PC-3 (cell line): ENCODE data around the gene NME7. TPM values are rescaled to one million over a fixed set of nuclear protein-coding genes. Genes with fewer than 3 reads are reported as not detected.

ENCODE experiments used
- ATAC-seq: fragments of 200-7000 bp; cut with Tn5 transposase; 2 replicates; pipeline ENCODE4 v1.9.1; 2020; ENCODE audit warnings: mild to moderate bottlenecking, moderate library complexity
- BruUV-seq: library from RNA; stranded (reverse); fragments of 400-500 nt; replicated peaks from 2 replicates; lab custom pipeline; 2021; lab: Mats Ljungman, UMichigan
- CTCF ChIA-PET: fragments of 300-600 bp; sonication (Branson Sonifier 250); formaldehyde crosslinking; loops from one replicate; lab custom pipeline; 2022; ENCODE audit warnings: antibody characterized with exemption; lab: Charles Lee
- POLR2A ChIA-PET: fragments of 300-600 bp; sonication (Branson Sonifier 250); formaldehyde crosslinking; loops from one replicate; lab custom pipeline; 2022; ENCODE audit warnings: antibody characterized with exemption; ENCODE audit not compliant: unreplicated experiment; lab: Charles Lee
- DNase-seq: peaks from one replicate; pipeline ENCODE4 v3.0.0-alpha.2; 2015
- H2AFZ ChIP-seq: fragments of 300-600 bp; sonication (generic); 2 replicates; pipeline ENCODE4 v1.6.0; 2016; ENCODE audit warnings: antibody characterized with exemption, low read length
- H3F3A ChIP-seq: fragments of 300-600 bp; sonication (generic); one replicate; pipeline ENCODE4 v1.6.0; 2017; ENCODE audit warnings: antibody characterized with exemption, low read length, control low read depth, mild to moderate bottlenecking; ENCODE audit not compliant: unreplicated experiment
- H3K27ac ChIP-seq: fragments of 300-600 bp; sonication (generic); 2 replicates; pipeline ENCODE4 v1.5.1; 2016; ENCODE audit warnings: mild to moderate bottlenecking, low read length
- H3K27me3 ChIP-seq: fragments of 300-600 bp; sonication (generic); 2 replicates; pipeline ENCODE4 v1.6.1; 2016; ENCODE audit warnings: low read length, mixed read lengths
- H3K36me3 ChIP-seq: fragments of 300-600 bp; sonication (generic); 2 replicates; pipeline ENCODE4 v1.6.1; 2016; ENCODE audit warnings: low read depth, mixed run types, low read length, mixed read lengths
- H3K4me1 ChIP-seq: fragments of 300-600 bp; sonication (generic); 2 replicates; pipeline ENCODE4 v1.5.1; 2016; ENCODE audit warnings: low read length; ENCODE audit not compliant: insufficient read depth
- H3K4me2 ChIP-seq: fragments of 300-600 bp; sonication (generic); 2 replicates; pipeline ENCODE4 v1.6.0; 2016; ENCODE audit warnings: low read length
- H3K4me3 ChIP-seq: fragments of 300-600 bp; sonication (generic); 2 replicates; pipeline ENCODE4 v1.5.1; 2016; ENCODE audit warnings: mild to moderate bottlenecking, low read length, mixed read lengths
- H3K79me2 ChIP-seq: fragments of 300-600 bp; sonication (generic); 2 replicates; pipeline ENCODE4 v1.6.1; 2017; ENCODE audit warnings: low read length, mixed read lengths
- H3K9ac ChIP-seq: fragments of 300-600 bp; sonication (generic); 2 replicates; pipeline ENCODE4 v1.6.0; 2016; ENCODE audit warnings: mild to moderate bottlenecking, low read length
- H3K9me2 ChIP-seq: fragments of 300-600 bp; sonication (generic); replicated peaks from 2 replicates; pipeline ENCODE4 v1.6.1; 2016; ENCODE audit warnings: mixed run types, low read length, mixed read lengths
- H3K9me3 ChIP-seq: fragments of 300-600 bp; sonication (generic); 2 replicates; pipeline ENCODE4 v1.6.1; 2016; ENCODE audit warnings: low read length, mixed read lengths
- H4K20me1 ChIP-seq: fragments of 300-600 bp; sonication (generic); 2 replicates; pipeline ENCODE4 v1.6.1; 2016; ENCODE audit warnings: low read length, mixed read lengths
- EZH2 ChIP-seq: fragments of 300-600 bp; sonication (generic); IDR thresholded peaks from one replicate; pipeline ENCODE4 v1.6.1; 2017; ENCODE audit warnings: antibody characterized with exemption, mild to moderate bottlenecking, low read length; ENCODE audit not compliant: unreplicated experiment
- EZH2phosphoT487 ChIP-seq: fragments of 300-600 bp; sonication (generic); IDR thresholded peaks from 2 replicates; pipeline ENCODE4 v1.6.1; 2018; ENCODE audit warnings: mild to moderate bottlenecking, antibody characterized with exemption, low read length, borderline replicate concordance
- intact Hi-C: fragments of 100-400 bp; cut with micrococcal nuclease; formaldehyde crosslinking; loops from 2 replicates; pipeline ENCODE4 v1.9.0; 2023
- total RNA-seq: library from RNA; depleted of rRNA; stranded (reverse); fragments of >200 nt; gene quantifications from 2 replicates; pipeline ENCODE4 v1.2.3, GENCODE V29; 2014
- TF ChIP-seq, protein P1 (sequence below): fragments of 300-600 bp; sonication (generic); conservative IDR thresholded peaks from 2 replicates; pipeline ENCODE4 v1.5.1; 2017; ENCODE audit warnings: antibody characterized with exemption, low read depth, mild to moderate bottlenecking, low read length

Gene NME7
- total RNA-seq, 1 experiment from 2014 or later, result 18.9 TPM

DNA sequence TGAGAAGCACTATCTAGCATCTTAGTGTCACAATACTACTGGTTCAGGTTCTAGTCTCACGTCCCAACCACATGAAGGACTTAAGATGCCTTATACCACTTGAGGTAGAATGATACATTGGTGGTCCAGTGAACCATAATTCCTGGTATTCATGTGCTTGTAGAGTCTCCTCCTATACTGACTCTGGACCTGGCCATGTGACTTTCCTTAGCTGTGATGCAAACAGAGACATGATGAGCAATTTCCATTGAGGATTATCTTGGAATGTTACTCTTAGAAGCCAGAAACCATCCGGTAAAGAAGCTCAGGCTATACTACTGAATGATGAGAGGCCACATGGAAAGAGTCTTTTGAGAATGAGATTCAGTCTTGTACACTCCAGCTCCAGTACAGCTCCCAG lies 105.7 kb downstream of the NME7 start:
- ATAC-seq (no peak), DNase-seq (no peak)
- no peaks in the 10 kb centered on the region for H3F3A ChIP-seq
- ChIA-PET POLR2A (no interaction called here), CTCF (no interaction called here)
- H4K20me1 ChIP-seq, result no peaks in the 10 kb centered on the region
- no peak overlapping the region for H3K4me2 ChIP-seq
- H3K36me3 ChIP-seq, result peaks cover 7% of the 10 kb centered on the region; the same call in 1 of the 2 replicates
- H3K4me1 ChIP-seq, result no peaks in the 10 kb centered on the region
- H2AFZ ChIP-seq, result no peak overlapping the region
- TF ChIP-seq EZH2 (no peak), EZH2phosphoT487 (no peak)
- TF ChIP-seq, protein P1, sequence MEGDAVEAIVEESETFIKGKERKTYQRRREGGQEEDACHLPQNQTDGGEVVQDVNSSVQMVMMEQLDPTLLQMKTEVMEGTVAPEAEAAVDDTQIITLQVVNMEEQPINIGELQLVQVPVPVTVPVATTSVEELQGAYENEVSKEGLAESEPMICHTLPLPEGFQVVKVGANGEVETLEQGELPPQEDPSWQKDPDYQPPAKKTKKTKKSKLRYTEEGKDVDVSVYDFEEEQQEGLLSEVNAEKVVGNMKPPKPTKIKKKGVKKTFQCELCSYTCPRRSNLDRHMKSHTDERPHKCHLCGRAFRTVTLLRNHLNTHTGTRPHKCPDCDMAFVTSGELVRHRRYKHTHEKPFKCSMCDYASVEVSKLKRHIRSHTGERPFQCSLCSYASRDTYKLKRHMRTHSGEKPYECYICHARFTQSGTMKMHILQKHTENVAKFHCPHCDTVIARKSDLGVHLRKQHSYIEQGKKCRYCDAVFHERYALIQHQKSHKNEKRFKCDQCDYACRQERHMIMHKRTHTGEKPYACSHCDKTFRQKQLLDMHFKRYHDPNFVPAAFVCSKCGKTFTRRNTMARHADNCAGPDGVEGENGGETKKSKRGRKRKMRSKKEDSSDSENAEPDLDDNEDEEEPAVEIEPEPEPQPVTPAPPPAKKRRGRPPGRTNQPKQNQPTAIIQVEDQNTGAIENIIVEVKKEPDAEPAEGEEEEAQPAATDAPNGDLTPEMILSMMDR, result no peak
- H3K27me3 ChIP-seq, result no peaks in the 10 kb centered on the region
- H3K9me3 ChIP-seq, result peaks cover 6% of the 10 kb centered on the region; the same call in 1 of the 2 replicates
- no peak overlapping the region for H3K27ac ChIP-seq
- intact Hi-C loops, result no loop called here
- no peaks in the 10 kb centered on the region for H3K9me2 ChIP-seq
- no peak overlapping the region for H3K9ac ChIP-seq
- no peaks in the 10 kb centered on the region for H3K79me2 ChIP-seq
- H3K4me3 ChIP-seq, result no peak overlapping the region
- BruUV-seq, result no TSS peak

DNA sequence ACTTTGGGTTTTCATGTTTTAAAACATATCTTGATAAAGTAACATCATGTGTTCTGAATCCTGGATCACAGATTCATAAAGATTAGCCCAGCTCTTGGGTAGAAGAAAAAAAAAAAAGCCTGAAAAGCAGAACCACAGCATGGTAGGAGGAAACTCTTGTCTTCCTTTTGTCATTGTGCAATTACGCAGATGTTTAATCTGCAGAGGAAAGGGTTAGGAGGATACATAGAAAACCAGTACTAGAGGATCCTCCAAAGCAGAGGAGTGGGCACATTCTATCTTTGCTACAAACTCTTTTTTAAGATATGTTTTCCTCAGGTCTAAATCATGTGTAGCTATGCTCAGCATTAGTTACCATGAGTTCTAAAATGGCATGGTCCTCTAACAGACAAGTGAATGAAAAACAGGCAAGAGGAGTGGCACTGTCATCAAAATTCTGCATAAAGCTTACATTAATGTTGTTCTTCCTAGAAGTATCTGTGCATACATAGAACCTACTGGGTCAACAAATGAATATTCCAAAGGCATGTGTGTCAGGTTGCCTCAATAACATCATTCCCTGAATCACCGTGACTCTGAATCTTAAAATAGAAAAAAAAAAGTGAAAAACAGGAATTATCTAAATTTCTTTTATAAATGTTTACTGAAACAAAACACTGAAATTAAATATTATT lies 107.0 kb downstream of the NME7 start:
- H3K4me2 ChIP-seq, result no peak overlapping the region
- no peak overlapping the region for H2AFZ ChIP-seq
- no peaks in the 10 kb centered on the region for H3K9me2 ChIP-seq
- H3K9ac ChIP-seq, result no peak overlapping the region
- H3F3A ChIP-seq, result no peaks in the 10 kb centered on the region
- no peaks in the 10 kb centered on the region for H3K79me2 ChIP-seq
- ATAC-seq (no peak), DNase-seq (no peak)
- peaks cover 7% of the 10 kb centered on the region; the same call in 1 of the 2 replicates for H3K36me3 ChIP-seq
- ChIA-PET CTCF (no interaction called here), POLR2A (no interaction called here)
- H3K27me3 ChIP-seq, result no peaks in the 10 kb centered on the region
- H3K4me3 ChIP-seq, result no peak overlapping the region
- H4K20me1 ChIP-seq, result no peaks in the 10 kb centered on the region
- TF ChIP-seq EZH2phosphoT487, result no peak
- no peak for TF ChIP-seq EZH2
- TF ChIP-seq, protein P1, result no peak
- no TSS peak for BruUV-seq
- H3K27ac ChIP-seq, result no peak overlapping the region
- peaks cover 6% of the 10 kb centered on the region; the same call in 1 of the 2 replicates for H3K9me3 ChIP-seq
- H3K4me1 ChIP-seq, result no peaks in the 10 kb centered on the region
- intact Hi-C loops, result no loop called here

DNA sequence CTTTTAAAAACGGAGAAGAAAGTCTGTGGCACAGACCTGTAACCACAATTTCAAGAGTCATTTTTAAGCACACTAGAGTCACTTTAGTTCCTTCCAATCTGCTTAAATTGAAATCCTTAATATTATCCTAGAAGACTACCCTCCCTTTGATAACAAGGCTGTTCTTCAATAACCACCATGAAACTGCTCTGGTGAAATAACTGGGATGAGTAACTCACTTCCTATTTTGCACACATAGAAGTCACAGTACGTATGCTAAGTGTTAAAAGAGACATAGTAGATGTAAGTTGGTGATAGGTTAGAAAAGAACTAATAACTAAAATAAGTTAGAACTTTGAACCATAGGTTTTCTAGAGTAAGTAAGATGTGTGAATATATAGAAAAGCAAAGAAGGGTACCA lies 107.8 kb downstream of the NME7 start:
- H3F3A ChIP-seq, result no peaks in the 10 kb centered on the region
- DNase-seq (no peak), ATAC-seq (no peak)
- no peaks in the 10 kb centered on the region for H4K20me1 ChIP-seq
- no peak overlapping the region for H2AFZ ChIP-seq
- TF ChIP-seq EZH2phosphoT487 (no peak), EZH2 (no peak)
- TF ChIP-seq, protein P1, result no peak
- POLR2A ChIA-PET, result no interaction called here
- peaks cover 6% of the 10 kb centered on the region; the same call in 1 of the 2 replicates for H3K9me3 ChIP-seq
- H3K9ac ChIP-seq, result no peak overlapping the region
- intact Hi-C loops, result no loop called here
- H3K36me3 ChIP-seq, result peaks cover 7% of the 10 kb centered on the region; the same call in 1 of the 2 replicates
- H3K27me3 ChIP-seq, result no peaks in the 10 kb centered on the region
- no peak overlapping the region for H3K4me2 ChIP-seq
- no peaks in the 10 kb centered on the region for H3K4me1 ChIP-seq
- CTCF ChIA-PET, result no interaction called here
- H3K9me2 ChIP-seq, result no peaks in the 10 kb centered on the region
- no TSS peak for BruUV-seq
- no peak overlapping the region for H3K4me3 ChIP-seq
- no peak overlapping the region for H3K27ac ChIP-seq
- H3K79me2 ChIP-seq, result no peaks in the 10 kb centered on the region
